GM23338 (cell line): ENCODE results near the gene KCTD13. TPM values are rescaled to one million over a fixed set of nuclear protein-coding genes. Genes with fewer than 3 reads are reported as not detected.

Experiments
- ATAC-seq: fragments of 200-7000 bp; cut with Tn5 transposase; 3 replicates; pipeline ENCODE4 v1.9.1; 2020
- DNase-seq: peaks from one replicate; pipeline ENCODE4 v3.0.0-alpha.2; 2015; ENCODE audit warnings: low spot score
- H2AFZ ChIP-seq: fragments of 200-600 bp; sonication (generic); 2 replicates; pipeline ENCODE4 v1.8.0; 2016; ENCODE audit warnings: antibody characterized with exemption, mild to moderate bottlenecking, moderate library complexity
- H3F3A ChIP-seq: fragments of 200-600 bp; sonication (generic); replicated peaks from 2 replicates; pipeline ENCODE4 v1.8.0; 2017; ENCODE audit warnings: antibody characterized with exemption, mixed run types, low read depth
- H3K27ac ChIP-seq: fragments of 200-600 bp; sonication (generic); 2 replicates; pipeline ENCODE4 v1.6.1; 2016; ENCODE audit warnings: low read depth
- H3K27me3 ChIP-seq: fragments of 200-600 bp; sonication (generic); 2 replicates; pipeline ENCODE4 v1.8.0; 2016; ENCODE audit warnings: mild to moderate bottlenecking, mixed run types, moderate library complexity; ENCODE audit not compliant: insufficient read depth
- H3K36me3 ChIP-seq: fragments of 200-600 bp; sonication (generic); 2 replicates; pipeline ENCODE4 v1.8.0; 2016; ENCODE audit warnings: mild to moderate bottlenecking; ENCODE audit not compliant: insufficient read depth
- H3K4me1 ChIP-seq: fragments of 200-600 bp; sonication (generic); 2 replicates; pipeline ENCODE4 v1.8.0; 2016; ENCODE audit warnings: mild to moderate bottlenecking, moderate library complexity; ENCODE audit not compliant: insufficient read depth
- H3K4me2 ChIP-seq: fragments of 200-600 bp; sonication (generic); 2 replicates; pipeline ENCODE4 v1.7.1; 2017; ENCODE audit warnings: mixed run types
- H3K4me3 ChIP-seq: fragments of 200-600 bp; sonication (generic); 2 replicates; pipeline ENCODE4 v1.6.1; 2016; ENCODE audit warnings: mixed run types
- H3K79me2 ChIP-seq: fragments of 200-600 bp; sonication (generic); replicated peaks from 2 replicates; pipeline ENCODE4 v1.8.0; 2017; ENCODE audit warnings: mild to moderate bottlenecking; ENCODE audit not compliant: insufficient read depth
- H3K9me2 ChIP-seq: fragments of 200-600 bp; sonication (generic); 2 replicates; pipeline ENCODE4 v1.8.0; 2017; ENCODE audit not compliant: insufficient read depth
- H4K20me1 ChIP-seq: fragments of 200-600 bp; sonication (generic); replicated peaks from 2 replicates; pipeline ENCODE4 v1.8.0; 2017; ENCODE audit warnings: mild to moderate bottlenecking; ENCODE audit not compliant: insufficient read depth
- H3K27ac Mint-ChIP-seq: 2 replicates; pipeline ENCODE4 v1.8.0; 2020; ENCODE audit warnings: inconsistent platforms, mild to moderate bottlenecking, moderate library complexity, mixed read lengths
- H3K27me3 Mint-ChIP-seq: 3 replicates; pipeline ENCODE4 v1.8.0; 2022; ENCODE audit warnings: low read depth, mild to moderate bottlenecking, moderate library complexity, mixed read lengths, inconsistent platforms; ENCODE audit not compliant: insufficient read depth, poor library complexity
- H3K36me3 Mint-ChIP-seq: 3 replicates; pipeline ENCODE4 v1.8.0; 2021; ENCODE audit warnings: low read depth, mild to moderate bottlenecking, inconsistent platforms, moderate library complexity, mixed read lengths
- H3K4me1 Mint-ChIP-seq: 3 replicates; pipeline ENCODE4 v1.8.0; 2020; ENCODE audit warnings: mild to moderate bottlenecking, inconsistent platforms, mixed read lengths
- H3K4me3 Mint-ChIP-seq: 3 replicates; pipeline ENCODE4 v1.8.0; 2021; ENCODE audit warnings: moderate library complexity, mild to moderate bottlenecking, inconsistent platforms, mixed read lengths
- H3K9me3 Mint-ChIP-seq: 3 replicates; pipeline ENCODE4 v1.8.0; 2020; ENCODE audit warnings: moderate library complexity, mild to moderate bottlenecking, inconsistent platforms, mixed read lengths
- CREB1 ChIP-seq: fragments of 250-450 bp; sonication (Bioruptor Pico); IDR thresholded peaks from 2 replicates; pipeline ENCODE4 v1.5.0; 2020; ENCODE audit warnings: low read depth, mild to moderate bottlenecking, moderate library complexity
- EZH2phosphoT487 ChIP-seq: fragments of 200-600 bp; sonication (generic); IDR thresholded peaks from one replicate; pipeline ENCODE4 v1.8.1; 2018; ENCODE audit warnings: antibody characterized with exemption; ENCODE audit not compliant: unreplicated experiment
- JUNB ChIP-seq: IDR thresholded peaks from one replicate; pipeline ENCODE4 v1.6.1; 2016; ENCODE audit warnings: antibody characterized with exemption; ENCODE audit not compliant: unreplicated experiment
- NANOG ChIP-seq: IDR thresholded peaks from 2 replicates; pipeline ENCODE4 v1.6.1; 2016; ENCODE audit warnings: antibody characterized with exemption, borderline replicate concordance
- POLR2AphosphoS5 ChIP-seq: IDR thresholded peaks from 2 replicates; pipeline ENCODE4 v1.6.1; 2016; ENCODE audit warnings: antibody characterized with exemption, low read depth
- STAT1 ChIP-seq: IDR thresholded peaks from one replicate; pipeline ENCODE4 v1.6.1; 2016; ENCODE audit warnings: antibody characterized with exemption; ENCODE audit not compliant: unreplicated experiment
- ZNF114 ChIP-seq: fragments of 250-450 bp; sonication (Bioruptor Pico); IDR thresholded peaks from 2 replicates; pipeline ENCODE4 v1.5.0; 2020; ENCODE audit warnings: mild to moderate bottlenecking, moderate library complexity
- ZNF331 ChIP-seq: fragments of 250-450 bp; sonication (Bioruptor Pico); IDR thresholded peaks from 2 replicates; pipeline ENCODE4 v1.5.0; 2020; ENCODE audit warnings: low read depth, mild to moderate bottlenecking, moderate library complexity
- ZNF462 ChIP-seq: fragments of 250-450 bp; sonication (Bioruptor Pico); IDR thresholded peaks from 2 replicates; pipeline ENCODE4 v1.5.0; 2020; ENCODE audit warnings: mild to moderate bottlenecking, moderate library complexity
- polyA plus RNA-seq: library from polyadenylated mRNA; unstranded; fragments of >200 nt; fragmentation: Nextera tagmentation; extraction: Ambion mirVana; gene quantifications from 2 replicates; pipeline ENCODE4 v1.2.1, GENCODE V29; 2016
- total RNA-seq: library from RNA; depleted of rRNA; stranded (reverse); fragments of >200 nt; shearing (Covaris generic); gene quantifications from 2 replicates; pipeline ENCODE4 v1.2.3, GENCODE V29; 2014
- TF ChIP-seq, protein P1 (sequence below): IDR thresholded peaks from 2 replicates; pipeline ENCODE4 v1.6.1; 2016; ENCODE audit warnings: antibody characterized with exemption
- TF ChIP-seq, protein P2 (sequence below), 2 experiments: fragments of 200-600 bp in 1 of 2; sonication (generic) in 1 of 2; conservative IDR thresholded peaks; 2 replicates each; pipeline versions ENCODE4 v1.5.1 to v1.6.1; 2016 to 2017; ENCODE audit warnings: antibody characterized with exemption in 2 of 2, low read depth in 2 of 2, mild to moderate bottlenecking in 2 of 2, moderate library complexity in 1 of 2
- TF ChIP-seq, protein P3 (sequence below): IDR thresholded peaks from one replicate; pipeline ENCODE4 v1.6.1; 2018; ENCODE audit warnings: antibody characterized with exemption; ENCODE audit not compliant: unreplicated experiment

KCTD13 gene
- total and polyA plus RNA-seq, 2 experiments from 2014 or later = 10.1 to 12.2 TPM

DNA sequence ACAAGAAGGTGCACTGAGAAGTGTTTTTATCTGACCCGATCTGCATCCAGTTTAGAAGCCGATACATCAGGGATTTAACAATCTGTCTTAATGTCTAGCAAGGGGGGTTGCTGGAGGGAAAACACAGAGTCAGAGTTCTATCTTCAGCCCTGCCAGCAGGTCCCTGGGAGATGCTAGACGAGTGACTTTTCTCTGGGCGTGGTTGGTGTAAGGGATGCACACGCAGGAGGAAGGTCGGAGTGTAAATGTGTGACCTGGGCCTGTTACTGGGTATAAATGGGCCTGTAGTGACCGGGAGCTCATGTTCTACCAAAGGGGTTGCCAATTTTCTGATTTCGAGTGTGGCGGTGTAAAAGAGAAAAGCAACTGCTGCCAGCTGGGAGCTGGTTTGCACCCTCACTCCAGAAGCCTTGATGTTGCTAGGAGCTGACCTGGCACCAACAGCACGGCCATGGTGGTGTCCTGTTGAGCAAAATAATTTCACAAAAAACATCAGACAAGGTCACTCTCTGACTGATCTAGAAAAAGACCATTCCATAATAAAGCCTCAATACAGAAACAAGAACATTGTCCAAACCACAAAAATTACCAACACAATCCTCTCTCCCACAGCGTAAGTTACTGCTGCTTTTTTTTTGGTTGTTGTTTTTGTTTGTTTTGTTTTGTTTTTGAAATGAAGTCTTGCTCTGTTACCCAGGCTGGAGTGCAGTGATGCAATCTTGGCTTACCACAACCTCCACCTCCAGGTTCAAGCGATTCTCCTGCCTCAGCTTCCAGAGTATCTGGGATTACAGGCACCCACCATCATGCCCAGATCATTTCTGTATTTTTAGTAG lies 1.3 kb upstream of the KCTD13 start:
- Histone ChIP-seq H3K9me2 (no peaks in the 10 kb centered on the region), H2AFZ (0 out of 2 replicates have a peak overlapping the region, but pooled peaks have one; percentile 95)

More for the DNA sequence above, 1.3 kb upstream of the KCTD13 start:
- Histone ChIP-seq H3K4me3 (peak overlapping the region; percentile 91), H3F3A (peaks cover 5% of the 10 kb centered on the region; the same call in 1 of the 2 replicates), H3K4me1 (peaks cover 14% of the 10 kb centered on the region; the same call in 1 of the 2 replicates), H3K27me3 (no peaks in the 10 kb centered on the region), H3K79me2 (peaks cover 25% of the 10 kb centered on the region), H3K4me2 (peak overlapping the region; percentile 92), H3K27ac (no peak overlapping the region), H3K36me3 (no peaks in the 10 kb centered on the region), H4K20me1 (no peaks in the 10 kb centered on the region; the same call in 1 of the 2 replicates)
- Mint-ChIP-seq H3K27ac (no peak overlapping the region), H3K9me3 (no peaks in the 10 kb centered on the region; the same call in 2 of the 3 replicates), H3K4me1 (peaks cover 19% of the 10 kb centered on the region), H3K36me3 (peaks cover 5% of the 10 kb centered on the region; the same call in 2 of the 3 replicates), H3K27me3 (peaks cover 3% of the 10 kb centered on the region), H3K4me3 (peak overlapping the region; percentile 87)
- DNase-seq (no peak), ATAC-seq (no peak)
- TF ChIP-seq, protein P1, sequence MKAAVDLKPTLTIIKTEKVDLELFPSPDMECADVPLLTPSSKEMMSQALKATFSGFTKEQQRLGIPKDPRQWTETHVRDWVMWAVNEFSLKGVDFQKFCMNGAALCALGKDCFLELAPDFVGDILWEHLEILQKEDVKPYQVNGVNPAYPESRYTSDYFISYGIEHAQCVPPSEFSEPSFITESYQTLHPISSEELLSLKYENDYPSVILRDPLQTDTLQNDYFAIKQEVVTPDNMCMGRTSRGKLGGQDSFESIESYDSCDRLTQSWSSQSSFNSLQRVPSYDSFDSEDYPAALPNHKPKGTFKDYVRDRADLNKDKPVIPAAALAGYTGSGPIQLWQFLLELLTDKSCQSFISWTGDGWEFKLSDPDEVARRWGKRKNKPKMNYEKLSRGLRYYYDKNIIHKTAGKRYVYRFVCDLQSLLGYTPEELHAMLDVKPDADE = no peak
- TF ChIP-seq POLR2AphosphoS5 (no peak), CREB1 (CRISPR knock-in tag) (no peak), ZNF462 (no peak), EZH2phosphoT487 (no peak), JUNB (no peak), NANOG (no peak), STAT1 (no peak), ZNF114 (CRISPR knock-in tag) (no peak), ZNF331 (CRISPR knock-in tag) (no peak)
- TF ChIP-seq, protein P2, sequence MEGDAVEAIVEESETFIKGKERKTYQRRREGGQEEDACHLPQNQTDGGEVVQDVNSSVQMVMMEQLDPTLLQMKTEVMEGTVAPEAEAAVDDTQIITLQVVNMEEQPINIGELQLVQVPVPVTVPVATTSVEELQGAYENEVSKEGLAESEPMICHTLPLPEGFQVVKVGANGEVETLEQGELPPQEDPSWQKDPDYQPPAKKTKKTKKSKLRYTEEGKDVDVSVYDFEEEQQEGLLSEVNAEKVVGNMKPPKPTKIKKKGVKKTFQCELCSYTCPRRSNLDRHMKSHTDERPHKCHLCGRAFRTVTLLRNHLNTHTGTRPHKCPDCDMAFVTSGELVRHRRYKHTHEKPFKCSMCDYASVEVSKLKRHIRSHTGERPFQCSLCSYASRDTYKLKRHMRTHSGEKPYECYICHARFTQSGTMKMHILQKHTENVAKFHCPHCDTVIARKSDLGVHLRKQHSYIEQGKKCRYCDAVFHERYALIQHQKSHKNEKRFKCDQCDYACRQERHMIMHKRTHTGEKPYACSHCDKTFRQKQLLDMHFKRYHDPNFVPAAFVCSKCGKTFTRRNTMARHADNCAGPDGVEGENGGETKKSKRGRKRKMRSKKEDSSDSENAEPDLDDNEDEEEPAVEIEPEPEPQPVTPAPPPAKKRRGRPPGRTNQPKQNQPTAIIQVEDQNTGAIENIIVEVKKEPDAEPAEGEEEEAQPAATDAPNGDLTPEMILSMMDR (conservative IDR thresholded peaks at IDR 0.05; ENCODE audit: low read depth in 2 of 2) = no peak
- TF ChIP-seq, protein P3, sequence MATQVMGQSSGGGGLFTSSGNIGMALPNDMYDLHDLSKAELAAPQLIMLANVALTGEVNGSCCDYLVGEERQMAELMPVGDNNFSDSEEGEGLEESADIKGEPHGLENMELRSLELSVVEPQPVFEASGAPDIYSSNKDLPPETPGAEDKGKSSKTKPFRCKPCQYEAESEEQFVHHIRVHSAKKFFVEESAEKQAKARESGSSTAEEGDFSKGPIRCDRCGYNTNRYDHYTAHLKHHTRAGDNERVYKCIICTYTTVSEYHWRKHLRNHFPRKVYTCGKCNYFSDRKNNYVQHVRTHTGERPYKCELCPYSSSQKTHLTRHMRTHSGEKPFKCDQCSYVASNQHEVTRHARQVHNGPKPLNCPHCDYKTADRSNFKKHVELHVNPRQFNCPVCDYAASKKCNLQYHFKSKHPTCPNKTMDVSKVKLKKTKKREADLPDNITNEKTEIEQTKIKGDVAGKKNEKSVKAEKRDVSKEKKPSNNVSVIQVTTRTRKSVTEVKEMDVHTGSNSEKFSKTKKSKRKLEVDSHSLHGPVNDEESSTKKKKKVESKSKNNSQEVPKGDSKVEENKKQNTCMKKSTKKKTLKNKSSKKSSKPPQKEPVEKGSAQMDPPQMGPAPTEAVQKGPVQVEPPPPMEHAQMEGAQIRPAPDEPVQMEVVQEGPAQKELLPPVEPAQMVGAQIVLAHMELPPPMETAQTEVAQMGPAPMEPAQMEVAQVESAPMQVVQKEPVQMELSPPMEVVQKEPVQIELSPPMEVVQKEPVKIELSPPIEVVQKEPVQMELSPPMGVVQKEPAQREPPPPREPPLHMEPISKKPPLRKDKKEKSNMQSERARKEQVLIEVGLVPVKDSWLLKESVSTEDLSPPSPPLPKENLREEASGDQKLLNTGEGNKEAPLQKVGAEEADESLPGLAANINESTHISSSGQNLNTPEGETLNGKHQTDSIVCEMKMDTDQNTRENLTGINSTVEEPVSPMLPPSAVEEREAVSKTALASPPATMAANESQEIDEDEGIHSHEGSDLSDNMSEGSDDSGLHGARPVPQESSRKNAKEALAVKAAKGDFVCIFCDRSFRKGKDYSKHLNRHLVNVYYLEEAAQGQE = no peak
